Stimulated activated CD4-positive, alpha-beta T cell treated with anti-CD3 and anti-CD28 coated beads, Interleukin-2, amount 100 ng/mL, for 24 hours (primary cell): Measurements from ENCODE around the gene THUMPD3.

Source experiments
- DNase-seq, 2 donors: peaks; one replicate each; pipeline ENCODE4 v3.0.0-alpha.2; 2020

THUMPD3 gene

GRCh38 chr3:9362731-9363530 is at the start of gene THUMPD3:
Gene THUMPD3 (plus strand): TSS chr3:9363054. CDS start chr3:9365069, 2,015 bp downstream.
- peak; percentile 95 for DNase-seq

- DNase-seq, result no peak
These were observed 48.1 kb upstream of the THUMPD3 start for GRCh38 chr3:9314796-9315195.

GRCh38 chr3:9316881-9317361 is 45.9 kb upstream of the THUMPD3 start:
- DNase-seq, result no peak

GRCh38 chr3:9322780-9323179 is 40.1 kb upstream of the THUMPD3 start:
- DNase-seq, result no peak

GRCh38 chr3:9324944-9325343 is 37.9 kb upstream of the THUMPD3 start:
- DNase-seq, result no peak

- DNase-seq, result no peak
These were observed 35.3 kb upstream of the THUMPD3 start for GRCh38 chr3:9327578-9327977.

GRCh38 chr3:9330166-9330703 is 32.6 kb upstream of the THUMPD3 start:
- no peak for DNase-seq

- DNase-seq, result no peak
These were observed 31.7 kb upstream of the THUMPD3 start for GRCh38 chr3:9331171-9331570.

GRCh38 chr3:9332250-9333030 is 30.4 kb upstream of the THUMPD3 start:
- no peak for DNase-seq

- no peak for DNase-seq
These were observed 22.9 kb upstream of the THUMPD3 start for GRCh38 chr3:9339761-9340471.

GRCh38 chr3:9340472-9340902 is 22.4 kb upstream of the THUMPD3 start:
- no peak for DNase-seq

GRCh38 chr3:9342696-9343095 is 20.2 kb upstream of the THUMPD3 start:
- no peak for DNase-seq

- DNase-seq, result no peak
These were observed 19.7 kb upstream of the THUMPD3 start for GRCh38 chr3:9343115-9343514.

GRCh38 chr3:9345041-9345440 is 17.8 kb upstream of the THUMPD3 start:
- no peak for DNase-seq

- no peak for DNase-seq
These were observed 16.7 kb upstream of the THUMPD3 start for GRCh38 chr3:9346141-9346540.

GRCh38 chr3:9347081-9347480 is 15.8 kb upstream of the THUMPD3 start:
- no peak for DNase-seq

- DNase-seq, result no peak
These were observed 15.0 kb upstream of the THUMPD3 start for GRCh38 chr3:9347887-9348286.

- DNase-seq, result no peak
These were observed 13.3 kb upstream of the THUMPD3 start for GRCh38 chr3:9349321-9350117.

- no peak for DNase-seq
These were observed 11.1 kb upstream of the THUMPD3 start for GRCh38 chr3:9351709-9352126.

- DNase-seq, result peak; percentile 53 to 61
These were observed 9.7 kb upstream of the THUMPD3 start for GRCh38 chr3:9352917-9353752.
